ENCODE data around the gene SELENOO.

- TF ChIP-seq CTCF (conservative IDR thresholded peaks at IDR 0.05; ENCODE audit: low read length), result no peak
- TF ChIP-seq EZH2phosphoT487 (IDR thresholded peaks at IDR 0.05; ENCODE audit: borderline replicate concordance, low read depth, low read length), result no peak
Observed at GRCh38 chr22:50266994-50267393, 66.2 kb downstream of the SELENOO start.

Data from OCI-LY7 (cell line).